ENCODE data around the gene PNPLA7.
A peak's percentile ranks its signal among the peaks of the same experiment; 100 is the strongest.

The PNPLA7 gene

DNA sequence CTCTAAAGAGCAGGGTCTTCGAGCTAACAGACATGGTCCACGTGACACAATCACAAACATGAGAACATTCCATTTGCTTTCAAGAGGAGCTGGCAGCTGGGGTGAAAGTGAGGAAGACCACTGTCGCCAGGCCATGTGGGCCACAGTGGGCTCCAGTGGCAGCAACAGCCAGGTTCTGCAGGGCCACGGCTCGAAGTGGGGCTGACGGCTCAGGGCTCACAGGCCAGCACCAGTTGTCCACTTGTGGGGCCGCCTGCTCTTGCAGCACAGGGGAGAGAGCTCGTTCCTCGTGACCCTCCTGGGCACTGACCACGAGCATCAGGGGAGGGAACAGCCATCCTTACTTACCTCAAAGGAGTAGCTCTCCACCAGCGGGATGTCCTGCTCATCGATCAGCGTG, 38.1 kb upstream of the PNPLA7 start:
- Histone ChIP-seq H3K9me3 (ENCODE audit: severe bottlenecking) (no peaks in the 10 kb centered on the region), H3K27me3 (ENCODE audit: insufficient read depth, poor library complexity, severe bottlenecking) (no peaks in the 10 kb centered on the region), H3K36me3 (ENCODE audit: low read depth) (peaks cover 45% of the 10 kb centered on the region), H3K4me3 (ENCODE audit: severe bottlenecking) (no peak overlapping the region), H3K27ac (ENCODE audit: poor library complexity, severe bottlenecking) (no peak overlapping the region), H3K4me1 (ENCODE audit: insufficient read depth, poor library complexity, severe bottlenecking) (no peaks in the 10 kb centered on the region)
- DNase-seq (ENCODE audit: low spot score) (no peak), ATAC-seq (ENCODE audit: low read depth) (no peak)
- TF ChIP-seq, protein P1, sequence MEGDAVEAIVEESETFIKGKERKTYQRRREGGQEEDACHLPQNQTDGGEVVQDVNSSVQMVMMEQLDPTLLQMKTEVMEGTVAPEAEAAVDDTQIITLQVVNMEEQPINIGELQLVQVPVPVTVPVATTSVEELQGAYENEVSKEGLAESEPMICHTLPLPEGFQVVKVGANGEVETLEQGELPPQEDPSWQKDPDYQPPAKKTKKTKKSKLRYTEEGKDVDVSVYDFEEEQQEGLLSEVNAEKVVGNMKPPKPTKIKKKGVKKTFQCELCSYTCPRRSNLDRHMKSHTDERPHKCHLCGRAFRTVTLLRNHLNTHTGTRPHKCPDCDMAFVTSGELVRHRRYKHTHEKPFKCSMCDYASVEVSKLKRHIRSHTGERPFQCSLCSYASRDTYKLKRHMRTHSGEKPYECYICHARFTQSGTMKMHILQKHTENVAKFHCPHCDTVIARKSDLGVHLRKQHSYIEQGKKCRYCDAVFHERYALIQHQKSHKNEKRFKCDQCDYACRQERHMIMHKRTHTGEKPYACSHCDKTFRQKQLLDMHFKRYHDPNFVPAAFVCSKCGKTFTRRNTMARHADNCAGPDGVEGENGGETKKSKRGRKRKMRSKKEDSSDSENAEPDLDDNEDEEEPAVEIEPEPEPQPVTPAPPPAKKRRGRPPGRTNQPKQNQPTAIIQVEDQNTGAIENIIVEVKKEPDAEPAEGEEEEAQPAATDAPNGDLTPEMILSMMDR (IDR thresholded peaks at IDR 0.05; ENCODE audit: poor library complexity, severe bottlenecking), result no peak

- no peaks in the 10 kb centered on the region for H3K4me1 ChIP-seq (ENCODE audit: insufficient read depth, poor library complexity, severe bottlenecking)
- ATAC-seq (ENCODE audit: low read depth) (no peak), DNase-seq (ENCODE audit: low spot score) (no peak)
- no peak overlapping the region for H3K27ac ChIP-seq (ENCODE audit: poor library complexity, severe bottlenecking)
- H3K27me3 ChIP-seq (ENCODE audit: insufficient read depth, poor library complexity, severe bottlenecking), result no peaks in the 10 kb centered on the region
- peaks cover 52% of the 10 kb centered on the region for H3K36me3 ChIP-seq (ENCODE audit: low read depth)
- TF ChIP-seq, protein P1 (IDR thresholded peaks at IDR 0.05; ENCODE audit: poor library complexity, severe bottlenecking), result no peak
- H3K9me3 ChIP-seq (ENCODE audit: severe bottlenecking), result no peaks in the 10 kb centered on the region
- no peak overlapping the region for H3K4me3 ChIP-seq (ENCODE audit: severe bottlenecking)
Measured at GRCh38 chr9:137586854-137587253, 36.7 kb upstream of the PNPLA7 start.

DNA sequence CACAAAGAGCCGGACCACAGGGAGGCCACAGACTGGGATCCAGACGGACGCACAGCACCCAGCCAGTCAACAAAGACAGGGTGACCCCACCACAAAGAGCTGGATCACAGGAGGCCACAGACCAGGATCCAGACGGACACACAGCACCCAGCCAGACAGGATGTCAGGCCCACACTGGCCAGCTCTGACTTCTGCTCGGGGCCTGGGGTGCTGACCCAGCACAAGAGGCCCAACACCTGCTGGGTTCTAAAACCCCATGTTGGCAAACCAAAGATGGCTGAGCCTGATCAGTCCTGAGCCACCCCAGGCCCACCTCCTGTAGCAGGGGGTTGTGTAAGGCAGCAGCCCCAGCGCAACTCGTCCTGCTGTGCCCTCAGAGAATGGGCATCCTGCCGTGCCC, 33.8 kb upstream of the PNPLA7 start:
- TF ChIP-seq, protein P1 (IDR thresholded peaks at IDR 0.05; ENCODE audit: poor library complexity, severe bottlenecking), result no peak
- Histone ChIP-seq H3K27ac (ENCODE audit: poor library complexity, severe bottlenecking) (no peak overlapping the region), H3K27me3 (ENCODE audit: insufficient read depth, poor library complexity, severe bottlenecking) (no peaks in the 10 kb centered on the region), H3K9me3 (ENCODE audit: severe bottlenecking) (no peaks in the 10 kb centered on the region), H3K4me3 (ENCODE audit: severe bottlenecking) (no peak overlapping the region), H3K36me3 (ENCODE audit: low read depth) (peaks cover 53% of the 10 kb centered on the region), H3K4me1 (ENCODE audit: insufficient read depth, poor library complexity, severe bottlenecking) (no peaks in the 10 kb centered on the region)
- DNase-seq (ENCODE audit: low spot score) (no peak), ATAC-seq (ENCODE audit: low read depth) (no peak)

DNA sequence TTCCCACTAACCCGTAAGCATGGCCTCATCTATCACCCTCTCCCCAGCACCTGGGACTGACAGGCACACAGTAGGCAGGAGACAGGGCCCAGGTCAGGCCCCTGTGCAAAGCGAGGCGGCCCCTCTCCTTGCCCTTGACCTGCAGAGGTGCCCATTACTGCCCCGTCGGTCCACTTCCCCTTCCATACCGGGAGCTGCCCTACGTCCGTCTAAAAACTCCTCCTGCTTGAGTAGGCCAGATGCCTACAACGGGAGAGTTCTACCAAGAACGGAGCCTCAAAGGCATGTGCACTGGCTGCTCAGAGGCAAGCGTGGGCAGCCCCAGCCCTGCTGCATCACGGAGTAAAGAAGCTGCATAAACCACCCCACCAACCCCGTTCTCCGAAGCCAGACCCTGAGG, 33.1 kb upstream of the PNPLA7 start:
- Histone ChIP-seq H3K27me3 (ENCODE audit: insufficient read depth, poor library complexity, severe bottlenecking) (no peaks in the 10 kb centered on the region), H3K4me1 (ENCODE audit: insufficient read depth, poor library complexity, severe bottlenecking) (no peaks in the 10 kb centered on the region), H3K9me3 (ENCODE audit: severe bottlenecking) (no peaks in the 10 kb centered on the region), H3K36me3 (ENCODE audit: low read depth) (peaks cover 48% of the 10 kb centered on the region), H3K4me3 (ENCODE audit: severe bottlenecking) (no peak overlapping the region), H3K27ac (ENCODE audit: poor library complexity, severe bottlenecking) (no peak overlapping the region)
- TF ChIP-seq, protein P1 (IDR thresholded peaks at IDR 0.05; ENCODE audit: poor library complexity, severe bottlenecking), result no peak
- DNase-seq (ENCODE audit: low spot score), result no peak
- ATAC-seq (ENCODE audit: low read depth), result no peak

- H3K27me3 ChIP-seq (ENCODE audit: insufficient read depth, poor library complexity, severe bottlenecking), result no peaks in the 10 kb centered on the region
- TF ChIP-seq, protein P1 (IDR thresholded peaks at IDR 0.05; ENCODE audit: poor library complexity, severe bottlenecking), result peak; percentile 14
- H3K9me3 ChIP-seq (ENCODE audit: severe bottlenecking), result no peaks in the 10 kb centered on the region
- no peak overlapping the region for H3K4me3 ChIP-seq (ENCODE audit: severe bottlenecking)
- no peaks in the 10 kb centered on the region for H3K4me1 ChIP-seq (ENCODE audit: insufficient read depth, poor library complexity, severe bottlenecking)
- H3K36me3 ChIP-seq (ENCODE audit: low read depth), result peaks cover 38% of the 10 kb centered on the region
- DNase-seq (ENCODE audit: low spot score), result no peak
- ATAC-seq (ENCODE audit: low read depth), result no peak
- H3K27ac ChIP-seq (ENCODE audit: poor library complexity, severe bottlenecking), result no peak overlapping the region
Measured at GRCh38 chr9:137582286-137582860, 32.2 kb upstream of the PNPLA7 start.
